HCT116 (cell line): ENCODE data around the gene BCL11A. TPM values are rescaled to one million over a fixed set of nuclear protein-coding genes. Genes with fewer than 3 reads are reported as not detected.

ENCODE experiments used
- ATAC-seq: fragments of 200-7000 bp; cut with Tn5 transposase; 2 replicates; pipeline ENCODE4 v1.9.1; 2020; ENCODE audit warnings: mild to moderate bottlenecking, moderate library complexity
- BruUV-seq: library from RNA; stranded (reverse); fragments of 400-500 nt; replicated peaks from 2 replicates; lab custom pipeline; 2021; lab: Mats Ljungman, UMichigan
- CTCF ChIA-PET: fragments of 300-600 bp; sonication (Branson Sonifier 250); formaldehyde crosslinking; loops from one replicate; lab custom pipeline; 2021; ENCODE audit warnings: antibody characterized with exemption; lab: Charles Lee
- POLR2A ChIA-PET: fragments of 300-600, 350-600 bp; sonication (Branson Sonifier 250); formaldehyde crosslinking; loops from one replicate; lab custom pipeline; 2021; ENCODE audit warnings: antibody characterized with exemption; lab: Charles Lee
- RAD21 ChIA-PET, 2 experiments: fragments of 300-600 bp; sonication (Branson Sonifier 250); formaldehyde crosslinking; loops; one replicate each; lab custom pipeline; 2023; ENCODE audit warnings: low total read pairs in 2 of 2; ENCODE audit not compliant: uncharacterized antibody in 2 of 2, unreplicated experiment in 2 of 2, low non-redundant PET in 1 of 2; lab: Charles Lee
- DNase-seq: peaks from one replicate; pipeline ENCODE4 v3.0.0-alpha.2; 2010; ENCODE audit warnings: low read depth, low spot score
- H2AFZ ChIP-seq: fragments of 200-600 bp; shearing (Covaris generic), sonication (generic); 2 replicates; pipeline ENCODE4 v1.6.1; 2017; ENCODE audit warnings: low read depth, mixed run types, mixed read lengths, antibody characterized with exemption, low read length; ENCODE audit not compliant: poor library complexity, severe bottlenecking
- H3K27ac ChIP-seq: 2 replicates; pipeline ENCODE4 v1.5.1; 2012; ENCODE audit warnings: low read depth, low read length
- H3K27me3 ChIP-seq: fragments of 200-600 bp; sonication (generic); 2 replicates; pipeline ENCODE4 v1.6.1; 2016; ENCODE audit warnings: mixed run types, low read length, mixed read lengths; ENCODE audit not compliant: insufficient read depth
- H3K36me3 ChIP-seq, 2 experiments: fragments of 200-500 bp in 1 of 2; fragments of 200-600 bp in 1 of 2; sonication (Bioruptor generic) in 1 of 2; sonication (generic) in 1 of 2; 2 replicates each; pipeline versions ENCODE4 v1.5.1 to v1.6.1; 2014 to 2016; ENCODE audit warnings: low read length in 2 of 2, inconsistent platforms in 1 of 2, mixed read lengths in 1 of 2, mixed run types in 1 of 2; ENCODE audit not compliant: insufficient read depth in 2 of 2, control insufficient read depth in 1 of 2
- H3K4me1 ChIP-seq, 2 experiments: fragments of 200-600 bp in 1 of 2; sonication (generic) in 1 of 2; 2 replicates each; pipeline versions ENCODE4 v1.5.1 to v1.6.1; 2012 to 2017; ENCODE audit warnings: low read length in 2 of 2, inconsistent platforms in 1 of 2, mild to moderate bottlenecking in 1 of 2, mixed read lengths in 1 of 2, mixed run types in 1 of 2, moderate library complexity in 1 of 2; ENCODE audit not compliant: insufficient read depth in 2 of 2, control insufficient read depth in 1 of 2
- H3K4me2 ChIP-seq: fragments of 200-600 bp; sonication (generic); 2 replicates; pipeline ENCODE4 v1.6.1; 2017; ENCODE audit warnings: mixed run types, low read length, mixed read lengths
- H3K4me3 ChIP-seq, 2 experiments: fragments of 200-600 bp in 1 of 2; sonication (generic) in 1 of 2; replicated peaks in 1 of 2; 2 replicates each; pipeline ENCODE4 v1.5.1; 2011 to 2016; ENCODE audit warnings: low read length in 2 of 2, control low read depth in 1 of 2, low read depth in 1 of 2, mild to moderate bottlenecking in 1 of 2, mixed read lengths in 1 of 2, mixed run types in 1 of 2
- H3K79me2 ChIP-seq: fragments of 200-600 bp; sonication (generic); 2 replicates; pipeline ENCODE4 v1.6.1; 2017; ENCODE audit warnings: mild to moderate bottlenecking, mixed run types, low read length, moderate library complexity, mixed read lengths; ENCODE audit not compliant: insufficient read depth
- H3K9ac ChIP-seq: fragments of 200-600 bp; sonication (generic); 2 replicates; pipeline ENCODE4 v1.6.1; 2016; ENCODE audit warnings: low read length, mixed read lengths
- H3K9me2 ChIP-seq: fragments of 200-600 bp; sonication (generic), shearing (Covaris generic); 2 replicates; pipeline ENCODE4 v1.6.1; 2017; ENCODE audit warnings: mixed run types, mild to moderate bottlenecking, moderate library complexity; ENCODE audit not compliant: insufficient read depth
- H3K9me3 ChIP-seq, 2 experiments: fragments of 200-500 bp in 1 of 2; fragments of 200-600 bp in 1 of 2; sonication (Bioruptor generic) in 1 of 2; sonication (generic) in 1 of 2; 2 replicates each; pipeline ENCODE4 v1.6.1; 2014 to 2017; ENCODE audit warnings: low read length in 2 of 2, mixed read lengths in 2 of 2, inconsistent platforms in 1 of 2, low read depth in 1 of 2, mild to moderate bottlenecking in 1 of 2, mixed run types in 1 of 2, moderate library complexity in 1 of 2; ENCODE audit not compliant: control insufficient read depth in 1 of 2, insufficient read depth in 1 of 2
- H4K20me1 ChIP-seq: fragments of 200-600 bp; sonication (generic), shearing (Covaris generic); 2 replicates; pipeline ENCODE4 v1.6.1; 2017; ENCODE audit warnings: mixed run types, mild to moderate bottlenecking, moderate library complexity; ENCODE audit not compliant: insufficient read depth
- CBX3 ChIP-seq: IDR thresholded peaks from 2 replicates; pipeline ENCODE4 v1.6.1; 2012; ENCODE audit warnings: low read depth
- CEBPB ChIP-seq: IDR thresholded peaks from 2 replicates; pipeline ENCODE4 v1.6.1; 2012; ENCODE audit warnings: low read depth
- EGR1 ChIP-seq: IDR thresholded peaks from 2 replicates; pipeline ENCODE4 v1.6.1; 2012; ENCODE audit warnings: low read depth
- ELF1 ChIP-seq: IDR thresholded peaks from 2 replicates; pipeline ENCODE4 v1.6.1; 2012; ENCODE audit warnings: low read depth, borderline replicate concordance
- EZH2 ChIP-seq: fragments of 200-600 bp; sonication (generic); IDR thresholded peaks from 2 replicates; pipeline ENCODE4 v1.6.1; 2017; ENCODE audit warnings: antibody characterized with exemption, mixed run types
- JUND ChIP-seq: IDR thresholded peaks from 2 replicates; pipeline ENCODE4 v1.6.1; 2012
- MAX ChIP-seq: IDR thresholded peaks from 2 replicates; pipeline ENCODE4 v1.6.1; 2012
- POLR2AphosphoS5 ChIP-seq: IDR thresholded peaks from 2 replicates; pipeline ENCODE4 v1.6.1; 2011; ENCODE audit warnings: mild to moderate bottlenecking, low read depth, low read length, moderate library complexity
- RAD21 ChIP-seq: IDR thresholded peaks from 2 replicates; pipeline ENCODE4 v1.6.1; 2012; ENCODE audit warnings: low read depth, mild to moderate bottlenecking
- SIN3A ChIP-seq: IDR thresholded peaks from 2 replicates; pipeline ENCODE4 v1.6.1; 2012; ENCODE audit warnings: low read depth
- SP1 ChIP-seq: IDR thresholded peaks from 2 replicates; pipeline ENCODE4 v1.6.1; 2012; ENCODE audit warnings: low read depth
- SRF ChIP-seq: IDR thresholded peaks from 2 replicates; pipeline ENCODE4 v1.6.1; 2012; ENCODE audit warnings: low read depth
- TCF7L2 ChIP-seq: IDR thresholded peaks from 2 replicates; pipeline ENCODE4 v1.7.0; 2011; ENCODE audit warnings: borderline replicate concordance, inconsistent platforms; ENCODE audit not compliant: insufficient read depth, insufficient read length; ENCODE audit errors: extremely low read depth
- YY1 ChIP-seq: IDR thresholded peaks from 2 replicates; pipeline ENCODE4 v1.6.1; 2011; ENCODE audit warnings: low read length, low read depth, moderate library complexity, mild to moderate bottlenecking; ENCODE audit not compliant: insufficient replicate concordance; ENCODE audit errors: extremely low read depth
- ZBTB33 ChIP-seq: IDR thresholded peaks from 2 replicates; pipeline ENCODE4 v1.6.1; 2011; ENCODE audit warnings: mild to moderate bottlenecking, low read length, moderate library complexity; ENCODE audit not compliant: insufficient replicate concordance; ENCODE audit errors: extremely low read depth
- ZFX ChIP-seq: fragments of 450-650 bp; IDR thresholded peaks from 2 replicates; pipeline ENCODE4 v1.6.1; 2017
- intact Hi-C: fragments of 100-400 bp; cut with micrococcal nuclease; formaldehyde crosslinking; loops from 2 replicates; pipeline ENCODE4 v1.10.0; 2022
- total RNA-seq: library from RNA; stranded (reverse); gene quantifications from one replicate; pipeline ENCODE4 v1.2.1, GENCODE V29; 2021; ENCODE audit not compliant: unreplicated experiment
- TF ChIP-seq, protein P1 (sequence below), 3 experiments: fragments of 200-600 bp in 1 of 3; sonication (generic) in 1 of 3; IDR thresholded peaks in 2 of 3; conservative IDR thresholded peaks in 1 of 3; 2 replicates each; pipeline ENCODE4 v1.5.1; 2012 to 2017; ENCODE audit warnings: low read depth in 2 of 3, low read length in 2 of 3, antibody characterized with exemption in 1 of 3, borderline replicate concordance in 1 of 3, control low read depth in 1 of 3, mild to moderate bottlenecking in 1 of 3, mixed read lengths in 1 of 3, mixed run types in 1 of 3, moderate library complexity in 1 of 3; ENCODE audit not compliant: insufficient read depth in 1 of 3

Gene BCL11A
- total RNA-seq, 1 experiment from 2014 or later = 0.71 TPM

GRCh38 chr2:60546756-60547420, 6.6 kb downstream of the BCL11A start:
- Histone ChIP-seq H3K27me3 (peaks cover 53% of the 10 kb centered on the region), H3K4me3 (no peak overlapping the region), H3K4me2 (no peak overlapping the region), H2AFZ (no peak overlapping the region), H3K9me2 (no peaks in the 10 kb centered on the region), H4K20me1 (no peaks in the 10 kb centered on the region), H3K9me3 (no peaks in the 10 kb centered on the region), H3K79me2 (no peaks in the 10 kb centered on the region), H3K27ac (no peak overlapping the region), H3K36me3 (no peaks in the 10 kb centered on the region), H3K4me1 (peaks cover 0 to 11% of the 10 kb centered on the region in 2 experiments; a peak in 2 of 4 replicates), H3K9ac (no peak overlapping the region)
- TF ChIP-seq, protein P1, sequence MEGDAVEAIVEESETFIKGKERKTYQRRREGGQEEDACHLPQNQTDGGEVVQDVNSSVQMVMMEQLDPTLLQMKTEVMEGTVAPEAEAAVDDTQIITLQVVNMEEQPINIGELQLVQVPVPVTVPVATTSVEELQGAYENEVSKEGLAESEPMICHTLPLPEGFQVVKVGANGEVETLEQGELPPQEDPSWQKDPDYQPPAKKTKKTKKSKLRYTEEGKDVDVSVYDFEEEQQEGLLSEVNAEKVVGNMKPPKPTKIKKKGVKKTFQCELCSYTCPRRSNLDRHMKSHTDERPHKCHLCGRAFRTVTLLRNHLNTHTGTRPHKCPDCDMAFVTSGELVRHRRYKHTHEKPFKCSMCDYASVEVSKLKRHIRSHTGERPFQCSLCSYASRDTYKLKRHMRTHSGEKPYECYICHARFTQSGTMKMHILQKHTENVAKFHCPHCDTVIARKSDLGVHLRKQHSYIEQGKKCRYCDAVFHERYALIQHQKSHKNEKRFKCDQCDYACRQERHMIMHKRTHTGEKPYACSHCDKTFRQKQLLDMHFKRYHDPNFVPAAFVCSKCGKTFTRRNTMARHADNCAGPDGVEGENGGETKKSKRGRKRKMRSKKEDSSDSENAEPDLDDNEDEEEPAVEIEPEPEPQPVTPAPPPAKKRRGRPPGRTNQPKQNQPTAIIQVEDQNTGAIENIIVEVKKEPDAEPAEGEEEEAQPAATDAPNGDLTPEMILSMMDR (IDR thresholded peaks at IDR 0.05 in 2 of 3, conservative IDR thresholded peaks at IDR 0.05 in 1 of 3; ENCODE audit: borderline replicate concordance in 1 of 3, insufficient read depth in 1 of 3, low read depth in 2 of 3, low read length in 2 of 3) = no peak
- no peak for TF ChIP-seq JUND
- no peak for TF ChIP-seq EZH2
- TF ChIP-seq ZFX = no peak
- ATAC-seq = no peak
- no TSS peak for BruUV-seq
- ChIA-PET RAD21 (no interaction called here), CTCF (no interaction called here), POLR2A (no interaction called here)
- intact Hi-C loops = no loop called here
- no peak for DNase-seq

- H3K9ac ChIP-seq = no peak overlapping the region
- H3K9me2 ChIP-seq = no peaks in the 10 kb centered on the region
- H3K4me2 ChIP-seq = no peak overlapping the region
- BruUV-seq = no TSS peak
- no peaks in the 10 kb centered on the region for H3K79me2 ChIP-seq
- ChIA-PET CTCF (no interaction called here), POLR2A (no interaction called here), RAD21 (no interaction called here)
- peaks cover 0 to 6% of the 10 kb centered on the region in 2 experiments; a peak in 2 of 4 replicates for H3K4me1 ChIP-seq
- H3K36me3 ChIP-seq = no peaks in the 10 kb centered on the region
- no peak overlapping the region for H3K27ac ChIP-seq
- intact Hi-C loops = no loop called here
- peaks cover 70% of the 10 kb centered on the region for H3K27me3 ChIP-seq
- H3K9me3 ChIP-seq = no peaks in the 10 kb centered on the region
- no peaks in the 10 kb centered on the region for H4K20me1 ChIP-seq
- no peak for ATAC-seq
- no peak overlapping the region for H3K4me3 ChIP-seq
- DNase-seq = no peak
- H2AFZ ChIP-seq = no peak overlapping the region
- TF ChIP-seq ZBTB33 (no peak), YY1 (no peak), SP1 (no peak), CEBPB (no peak), JUND (no peak), RAD21 (no peak), MAX (no peak), SRF (no peak), EGR1 (no peak), ELF1 (no peak), CBX3 (no peak), POLR2AphosphoS5 (no peak), SIN3A (no peak), TCF7L2 (no peak)
Observed at GRCh38 chr2:60544954-60545560, 8.4 kb downstream of the BCL11A start.
